ENCODE results near the gene SH3YL1.

SH3YL1 gene

DNA sequence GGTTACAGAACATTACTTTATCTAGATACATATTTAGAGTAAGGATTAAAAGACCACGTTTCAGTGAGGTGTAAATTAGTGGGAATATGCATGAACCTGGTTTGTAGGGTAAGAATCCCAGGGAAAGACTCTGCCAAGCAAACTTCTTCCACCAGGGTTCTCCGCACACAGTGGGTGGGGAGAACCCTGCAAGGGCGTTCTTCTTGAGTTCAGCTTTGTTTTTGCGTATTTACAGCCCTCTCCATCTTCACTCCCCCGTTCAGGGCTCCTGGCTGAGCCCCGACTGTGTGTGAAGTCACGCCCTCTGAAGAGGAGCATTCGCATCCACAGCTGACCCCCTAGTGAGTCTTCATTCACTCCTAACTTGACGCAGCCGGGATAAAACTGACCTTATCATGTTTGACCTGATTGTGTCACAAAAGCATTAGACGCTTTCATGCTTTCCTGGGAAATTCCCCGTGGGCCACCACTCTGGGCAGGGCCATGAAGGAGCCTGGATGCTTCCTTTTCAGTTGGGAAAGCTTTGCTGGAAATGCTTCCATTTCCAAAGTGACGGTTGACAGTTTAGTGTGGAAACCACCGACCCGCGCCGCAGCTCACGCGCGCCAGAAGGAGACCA is 23.1 kb upstream of the SH3YL1 start:
- Histone ChIP-seq H4K20me1 (ENCODE audit: control insufficient read depth, insufficient read depth, low read depth, low read length) (no peaks in the 10 kb centered on the region), H3K4me2 (ENCODE audit: low read length) (peak overlapping the region; percentile 7; the same call in 1 of the 2 replicates), H3K9me3 (ENCODE audit: control insufficient read depth, insufficient read depth, low read length) (no peaks in the 10 kb centered on the region), H3F3A (ENCODE audit: control insufficient read depth, insufficient read depth) (peaks cover 2% of the 10 kb centered on the region; the same call in 1 of the 2 replicates), H3K4me1 (ENCODE audit: control insufficient read depth, low read length) (no peaks in the 10 kb centered on the region), H3K4me3 (ENCODE audit: low read length) (no peak overlapping the region), H3K79me2 (ENCODE audit: control insufficient read depth, low read length) (no peaks in the 10 kb centered on the region), H3K36me3 (ENCODE audit: control insufficient read depth, low read length) (peaks cover 4% of the 10 kb centered on the region; the same call in 1 of the 2 replicates), H3K27me3 (ENCODE audit: control insufficient read depth, low read length) (peaks cover 19% of the 10 kb centered on the region), H3K9me2 (replicated peaks; ENCODE audit: control insufficient read depth, low read length) (no peaks in the 10 kb centered on the region), H3K27ac (ENCODE audit: low read depth, low read length) (no peak overlapping the region)
- TF ChIP-seq, protein P1, sequence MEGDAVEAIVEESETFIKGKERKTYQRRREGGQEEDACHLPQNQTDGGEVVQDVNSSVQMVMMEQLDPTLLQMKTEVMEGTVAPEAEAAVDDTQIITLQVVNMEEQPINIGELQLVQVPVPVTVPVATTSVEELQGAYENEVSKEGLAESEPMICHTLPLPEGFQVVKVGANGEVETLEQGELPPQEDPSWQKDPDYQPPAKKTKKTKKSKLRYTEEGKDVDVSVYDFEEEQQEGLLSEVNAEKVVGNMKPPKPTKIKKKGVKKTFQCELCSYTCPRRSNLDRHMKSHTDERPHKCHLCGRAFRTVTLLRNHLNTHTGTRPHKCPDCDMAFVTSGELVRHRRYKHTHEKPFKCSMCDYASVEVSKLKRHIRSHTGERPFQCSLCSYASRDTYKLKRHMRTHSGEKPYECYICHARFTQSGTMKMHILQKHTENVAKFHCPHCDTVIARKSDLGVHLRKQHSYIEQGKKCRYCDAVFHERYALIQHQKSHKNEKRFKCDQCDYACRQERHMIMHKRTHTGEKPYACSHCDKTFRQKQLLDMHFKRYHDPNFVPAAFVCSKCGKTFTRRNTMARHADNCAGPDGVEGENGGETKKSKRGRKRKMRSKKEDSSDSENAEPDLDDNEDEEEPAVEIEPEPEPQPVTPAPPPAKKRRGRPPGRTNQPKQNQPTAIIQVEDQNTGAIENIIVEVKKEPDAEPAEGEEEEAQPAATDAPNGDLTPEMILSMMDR (IDR thresholded peaks at IDR 0.05; ENCODE audit: low read depth, low read length, poor library complexity, severe bottlenecking): no peak
- no peak for TF ChIP-seq EZH2phosphoT487 (IDR thresholded peaks at IDR 0.05; ENCODE audit: borderline replicate concordance, low read length)

DNA sequence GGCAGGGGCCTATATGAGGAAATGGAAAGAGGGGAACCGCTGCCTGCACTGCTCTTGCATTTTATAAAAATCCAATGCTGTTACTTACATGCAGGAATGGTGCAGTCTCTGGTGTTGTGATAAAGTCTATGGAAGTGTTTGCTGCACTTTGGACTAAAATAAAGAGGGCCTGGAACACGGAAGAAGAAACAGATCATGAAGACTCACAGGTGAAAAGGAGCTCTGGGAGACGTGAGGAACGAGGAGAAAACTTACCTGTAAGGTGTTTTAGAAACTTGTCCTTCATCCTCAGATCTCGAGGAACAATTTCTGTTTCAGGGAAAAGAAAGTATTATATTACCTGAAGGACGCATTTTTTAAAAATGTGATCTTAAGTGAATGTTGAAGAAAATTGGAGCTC is 22.2 kb upstream of the SH3YL1 start:
- Histone ChIP-seq H3K9me3 (ENCODE audit: control insufficient read depth, insufficient read depth, low read length) (no peaks in the 10 kb centered on the region), H3K79me2 (ENCODE audit: control insufficient read depth, low read length) (no peaks in the 10 kb centered on the region), H4K20me1 (ENCODE audit: control insufficient read depth, insufficient read depth, low read depth, low read length) (no peaks in the 10 kb centered on the region), H3K27ac (ENCODE audit: low read depth, low read length) (no peak overlapping the region), H3K9me2 (replicated peaks; ENCODE audit: control insufficient read depth, low read length) (no peaks in the 10 kb centered on the region), H3K4me2 (ENCODE audit: low read length) (no peak overlapping the region), H3K36me3 (ENCODE audit: control insufficient read depth, low read length) (peaks cover 11% of the 10 kb centered on the region; the same call in 1 of the 2 replicates), H3K27me3 (ENCODE audit: control insufficient read depth, low read length) (peaks cover 19% of the 10 kb centered on the region), H3K4me3 (ENCODE audit: low read length) (no peak overlapping the region), H3F3A (ENCODE audit: control insufficient read depth, insufficient read depth) (no peaks in the 10 kb centered on the region; the same call in 1 of the 2 replicates), H3K4me1 (ENCODE audit: control insufficient read depth, low read length) (no peaks in the 10 kb centered on the region)
- no peak for TF ChIP-seq EZH2phosphoT487 (IDR thresholded peaks at IDR 0.05; ENCODE audit: borderline replicate concordance, low read length)
- TF ChIP-seq, protein P1 (IDR thresholded peaks at IDR 0.05; ENCODE audit: low read depth, low read length, poor library complexity, severe bottlenecking): no peak

DNA sequence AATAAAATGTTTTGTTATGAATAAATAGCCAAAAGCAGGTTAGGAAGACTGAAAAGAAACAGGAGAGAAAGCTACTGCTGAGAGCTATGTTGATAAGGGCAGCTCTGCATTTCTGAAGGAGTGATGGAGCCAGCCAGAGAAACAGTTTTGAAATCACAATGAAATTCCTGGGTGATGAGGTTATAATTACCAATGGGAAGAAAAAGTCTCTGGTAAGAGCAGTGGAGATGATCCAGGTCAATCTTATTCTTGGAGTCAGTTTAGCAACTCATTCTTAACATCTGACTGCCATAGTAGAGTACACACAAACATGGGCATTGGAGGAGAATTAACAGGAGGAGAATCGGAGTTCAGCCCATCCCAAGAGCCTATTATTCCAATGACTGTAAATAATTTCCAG is 21.7 kb upstream of the SH3YL1 start:
- H3K9me2 ChIP-seq (replicated peaks; ENCODE audit: control insufficient read depth, low read length): no peaks in the 10 kb centered on the region
- H3K27me3 ChIP-seq (ENCODE audit: control insufficient read depth, low read length): peaks cover 19% of the 10 kb centered on the region
- TF ChIP-seq, protein P1 (IDR thresholded peaks at IDR 0.05; ENCODE audit: low read depth, low read length, poor library complexity, severe bottlenecking): no peak
- TF ChIP-seq EZH2phosphoT487 (IDR thresholded peaks at IDR 0.05; ENCODE audit: borderline replicate concordance, low read length): no peak
- H3K9me3 ChIP-seq (ENCODE audit: control insufficient read depth, insufficient read depth, low read length): no peaks in the 10 kb centered on the region
- no peaks in the 10 kb centered on the region for H4K20me1 ChIP-seq (ENCODE audit: control insufficient read depth, insufficient read depth, low read depth, low read length)
- no peak overlapping the region for H3K4me3 ChIP-seq (ENCODE audit: low read length)
- H3K4me2 ChIP-seq (ENCODE audit: low read length): no peak overlapping the region
- no peaks in the 10 kb centered on the region; the same call in 1 of the 2 replicates for H3F3A ChIP-seq (ENCODE audit: control insufficient read depth, insufficient read depth)
- H3K36me3 ChIP-seq (ENCODE audit: control insufficient read depth, low read length): peaks cover 16% of the 10 kb centered on the region
- H3K4me1 ChIP-seq (ENCODE audit: control insufficient read depth, low read length): no peaks in the 10 kb centered on the region
- H3K27ac ChIP-seq (ENCODE audit: low read depth, low read length): no peak overlapping the region
- H3K79me2 ChIP-seq (ENCODE audit: control insufficient read depth, low read length): no peaks in the 10 kb centered on the region
